NT2/D1 (cell line): ENCODE measurements around the gene PBX1.

ENCODE experiments used
- SUZ12 ChIP-seq: IDR thresholded peaks from 2 replicates; pipeline ENCODE4 v1.6.1; 2011; ENCODE audit not compliant: insufficient read length, insufficient read depth; ENCODE audit errors: extremely low read depth
- YY1 ChIP-seq: IDR thresholded peaks from 2 replicates; pipeline ENCODE4 v1.6.1; 2011; ENCODE audit not compliant: insufficient read length, insufficient read depth
- ZNF274 ChIP-seq: IDR thresholded peaks from 2 replicates; pipeline ENCODE4 v1.6.1; 2011; ENCODE audit warnings: mild to moderate bottlenecking, low read depth, low read length

DNA sequence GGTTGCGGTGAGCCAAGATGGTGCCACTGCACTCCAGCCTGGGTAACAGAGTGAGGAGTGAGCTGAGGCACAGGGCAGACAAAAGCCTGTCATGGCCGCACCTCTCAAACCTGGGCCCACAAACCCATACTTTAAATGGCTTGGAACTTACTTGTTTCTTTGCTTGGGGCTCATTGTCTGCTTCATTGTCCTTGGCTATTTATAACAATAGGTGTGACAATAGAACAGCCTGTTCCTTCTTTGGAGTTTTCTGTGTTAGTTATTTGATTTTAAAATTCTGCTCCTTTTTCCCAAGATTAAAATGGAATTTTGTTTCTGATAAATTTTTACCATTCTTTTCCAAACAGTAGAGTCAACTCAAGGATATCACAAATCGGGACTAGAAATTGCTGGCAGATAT, 94.7 kb downstream of the PBX1 start:
- TF ChIP-seq SUZ12 (no peak), ZNF274 (no peak), YY1 (no peak)
